ENCODE results near the gene PRIMA1. TPM values are rescaled to one million over a fixed set of nuclear protein-coding genes. Genes with fewer than 3 reads are reported as not detected.

Gene PRIMA1
- total and polyA plus RNA-seq, 2 donors (not counting 1 experiment from before 2014, with no cell fraction given) = not detected

GRCh38 chr14:93741556-93742230 is 46.6 kb downstream of the PRIMA1 start:
- Mint-ChIP-seq H3K4me3 (no peak overlapping the region), H3K9me3 (ENCODE audit: insufficient read depth) (no peaks in the 10 kb centered on the region), H3K27ac (no peak overlapping the region), H3K27me3 (peaks cover 18% of the 10 kb centered on the region), H3K4me1 (no peaks in the 10 kb centered on the region)
- ChIA-PET POLR2A (no interaction called here), CTCF (no interaction called here)
- Histone ChIP-seq H3K36me3 (replicated peaks in 1 of 2; ENCODE audit: control extremely low read depth in 1 of 2, control insufficient read depth in 1 of 2, extremely low read depth in 1 of 2, insufficient read depth in 2 of 2, low read length in 1 of 2) (no peaks in the 10 kb centered on the region), H3K9ac (ENCODE audit: low read length) (no peak overlapping the region), H3K27me3 (replicated peaks in 1 of 4; ENCODE audit: control extremely low read depth in 1 of 4, control insufficient read depth in 3 of 4, insufficient read depth in 4 of 4, low read length in 3 of 4) (no peaks in the 10 kb centered on the region), H3K9me3 (ENCODE audit: control extremely low read depth in 1 of 3, control insufficient read depth in 2 of 3, insufficient read depth in 1 of 3, low read length in 2 of 3) (peaks cover 0 to 3% (median 0%) of the 10 kb centered on the region in 3 donors), H4K20me1 (ENCODE audit: control insufficient read depth, insufficient read depth, low read length, poor library complexity, severe bottlenecking) (no peaks in the 10 kb centered on the region), H2AFZ (ENCODE audit: insufficient read depth, low read depth, low read length, poor library complexity, severe bottlenecking) (no peak overlapping the region), H3K4me1 (ENCODE audit: control insufficient read depth in 2 of 2, insufficient read depth in 2 of 2, low read length in 2 of 2) (no peaks in the 10 kb centered on the region), H3K4me3 (ENCODE audit: control extremely low read depth in 1 of 5, extremely low read depth in 1 of 5, insufficient read depth in 1 of 5, low read depth in 2 of 5, low read length in 4 of 5) (no peak overlapping the region), H3K4me2 (replicated peaks; ENCODE audit: low read depth, low read length, poor library complexity, severe bottlenecking) (no peak overlapping the region), H3K27ac (ENCODE audit: low read length in 2 of 2) (no peak overlapping the region), H3K79me2 (ENCODE audit: control insufficient read depth, insufficient read depth, low read length) (no peaks in the 10 kb centered on the region)
- DNase-seq (no peak), ATAC-seq (ENCODE audit: low read depth) (no peak)
- TF ChIP-seq EZH2 (IDR thresholded peaks at IDR 0.05; ENCODE audit: borderline replicate concordance, insufficient read depth, low read depth, low read length, poor library complexity, severe bottlenecking) = no peak
- TF ChIP-seq CTCF (IDR thresholded peaks at IDR 0.05) = no peak
- WGBS (ENCODE audit: insufficient coverage) = 92% methylated on average over 9 of the region's 12 CpGs
- intact Hi-C loops (cut with micrococcal nuclease) = no loop called here

GRCh38 chr14:93737634-93738033 is 50.7 kb downstream of the PRIMA1 start:
- peaks cover 0 to 2% (median 0%) of the 10 kb centered on the region in 3 donors for H3K9me3 ChIP-seq (ENCODE audit: control extremely low read depth in 1 of 3, control insufficient read depth in 2 of 3, insufficient read depth in 1 of 3, low read length in 2 of 3)
- no peaks in the 10 kb centered on the region for H3K4me1 ChIP-seq (ENCODE audit: control insufficient read depth in 2 of 2, insufficient read depth in 2 of 2, low read length in 2 of 2)
- TF ChIP-seq CTCF (IDR thresholded peaks at IDR 0.05) (no peak), EZH2 (IDR thresholded peaks at IDR 0.05; ENCODE audit: borderline replicate concordance, insufficient read depth, low read depth, low read length, poor library complexity, severe bottlenecking) (no peak)
- no peak overlapping the region for H3K27ac ChIP-seq (ENCODE audit: low read length in 2 of 2)
- H3K36me3 ChIP-seq (replicated peaks in 1 of 2; ENCODE audit: control extremely low read depth in 1 of 2, control insufficient read depth in 1 of 2, extremely low read depth in 1 of 2, insufficient read depth in 2 of 2, low read length in 1 of 2) = no peaks in the 10 kb centered on the region
- H3K4me2 ChIP-seq (replicated peaks; ENCODE audit: low read depth, low read length, poor library complexity, severe bottlenecking) = no peak overlapping the region
- H3K27ac Mint-ChIP-seq = no peak overlapping the region
- H3K4me3 Mint-ChIP-seq = no peak overlapping the region
- no peaks in the 10 kb centered on the region for H3K27me3 ChIP-seq (replicated peaks in 1 of 4; ENCODE audit: control extremely low read depth in 1 of 4, control insufficient read depth in 3 of 4, insufficient read depth in 4 of 4, low read length in 3 of 4)
- H3K9ac ChIP-seq (ENCODE audit: low read length) = no peak overlapping the region
- POLR2A ChIA-PET = no interaction called here
- no peaks in the 10 kb centered on the region for H3K79me2 ChIP-seq (ENCODE audit: control insufficient read depth, insufficient read depth, low read length)
- CTCF ChIA-PET = interaction anchor here (0.7 kb wide), 1 partner anchor 16 kb away, joined by 3 read pairs; no protein-coding TSS in a partner anchor
- no peak overlapping the region for H2AFZ ChIP-seq (ENCODE audit: insufficient read depth, low read depth, low read length, poor library complexity, severe bottlenecking)
- DNase-seq = no peak
- H4K20me1 ChIP-seq (ENCODE audit: control insufficient read depth, insufficient read depth, low read length, poor library complexity, severe bottlenecking) = no peaks in the 10 kb centered on the region
- H3K4me3 ChIP-seq (ENCODE audit: control extremely low read depth in 1 of 5, extremely low read depth in 1 of 5, insufficient read depth in 1 of 5, low read depth in 2 of 5, low read length in 4 of 5) = no peak overlapping the region
- ATAC-seq (ENCODE audit: low read depth) = no peak
- peaks cover 15% of the 10 kb centered on the region for H3K27me3 Mint-ChIP-seq
- H3K4me1 Mint-ChIP-seq = no peaks in the 10 kb centered on the region
- intact Hi-C loops (cut with micrococcal nuclease) = no loop called here
- WGBS (ENCODE audit: insufficient coverage) = 89% methylated on average over 11 of the region's 11 CpGs
- H3K9me3 Mint-ChIP-seq (ENCODE audit: insufficient read depth) = no peaks in the 10 kb centered on the region
